Stimulated activated CD8-positive, alpha-beta memory T cell treated with anti-CD3 and anti-CD28 coated beads, Interleukin-7, amount 100 ng/mL, for 1 hour (primary cell): ENCODE measurements around the gene PCBP3.
A peak's percentile ranks its signal among the peaks of the same experiment; 100 is the strongest.
"Not testable (repeated sequence)": the region's sequence is repeated elsewhere in the genome, so short reads cannot be mapped to it uniquely, and the experiment has no call there.

Experiments
- DNase-seq, 2 donors: peaks; one replicate each; pipeline ENCODE4 v3.0.0-alpha.2; 2020; ENCODE audit warnings: low read depth in 2 of 2

The PCBP3 gene

GRCh38 chr21:45808663-45809062 is 165.1 kb downstream of the PCBP3 start:
- not testable (repeated sequence) for DNase-seq

- no peak for DNase-seq
Measured at GRCh38 chr21:45809421-45809820, 165.9 kb downstream of the PCBP3 start.

GRCh38 chr21:45811136-45811535 is 167.6 kb downstream of the PCBP3 start:
- DNase-seq = no peak

GRCh38 chr21:45814210-45814940 is 170.8 kb downstream of the PCBP3 start:
- DNase-seq = not testable (repeated sequence)

GRCh38 chr21:45815781-45816180 is 172.3 kb downstream of the PCBP3 start:
- not testable (repeated sequence) for DNase-seq

GRCh38 chr21:45816794-45817193 is 173.3 kb downstream of the PCBP3 start:
- no peak for DNase-seq

- no peak for DNase-seq
Measured at GRCh38 chr21:45817345-45817744, 173.8 kb downstream of the PCBP3 start.

GRCh38 chr21:45818276-45818903 is 174.9 kb downstream of the PCBP3 start:
- DNase-seq = no peak

GRCh38 chr21:45818904-45819285 is 175.4 kb downstream of the PCBP3 start:
- DNase-seq = peak in 1 of 2 donors; percentile 11

- no peak for DNase-seq
Measured at GRCh38 chr21:45819478-45820170, 176.1 kb downstream of the PCBP3 start.

- peak; percentile 53 to 59 for DNase-seq
Measured at GRCh38 chr21:45820171-45821091, 176.9 kb downstream of the PCBP3 start.

GRCh38 chr21:45821315-45821962 is 177.9 kb downstream of the PCBP3 start:
- DNase-seq = no peak

- DNase-seq = no peak
Measured at GRCh38 chr21:45821998-45822397, 178.5 kb downstream of the PCBP3 start.

GRCh38 chr21:45822429-45823099 is 179.0 kb downstream of the PCBP3 start:
- no peak for DNase-seq

- DNase-seq = no peak
Measured at GRCh38 chr21:45823100-45823681, 179.7 kb downstream of the PCBP3 start.

- no peak for DNase-seq
Measured at GRCh38 chr21:45824546-45825215, 181.2 kb downstream of the PCBP3 start.

- DNase-seq = no peak
Measured at GRCh38 chr21:45825219-45825618, 181.7 kb downstream of the PCBP3 start.

- no peak for DNase-seq
Measured at GRCh38 chr21:45826676-45827301, 183.3 kb downstream of the PCBP3 start.

GRCh38 chr21:45827302-45827692 is 183.8 kb downstream of the PCBP3 start:
- DNase-seq = no peak
